CD4-positive, alpha-beta T cell (primary cell): Measurements from ENCODE around the gene ERGIC3. TPM values are rescaled to one million over a fixed set of nuclear protein-coding genes. Genes with fewer than 3 reads are reported as not detected.

Source experiments
- ATAC-seq: fragments of 200-7000 bp; cut with Tn5 transposase; one replicate; pipeline ENCODE4 v1.10.0; 2022; ENCODE audit warnings: mild to moderate bottlenecking; ENCODE audit not compliant: poor library complexity
- CTCF ChIA-PET: fragments of 350-600 bp; sonication (Branson Sonifier 250); formaldehyde crosslinking; loops from one replicate; lab custom pipeline; 2021; ENCODE audit warnings: antibody characterized with exemption, inconsistent platforms; lab: Charles Lee
- POLR2A ChIA-PET: fragments of 350-600 bp; sonication (Branson Sonifier 250); formaldehyde crosslinking; loops from one replicate; lab custom pipeline; 2021; ENCODE audit warnings: antibody characterized with exemption, inconsistent platforms; lab: Charles Lee
- DNase-seq, 14 experiments: peaks; one replicate each; pipeline ENCODE4 v3.0.0-alpha.2; 2013 to 2020; ENCODE audit warnings: mixed read lengths in 2 of 14
- H3K27ac ChIP-seq, 2 donors: one replicate each; pipeline versions ENCODE4 v1.5.1 to v1.7.0; 2013; ENCODE audit warnings: low read length in 2 of 2, low read depth in 1 of 2, mild to moderate bottlenecking in 1 of 2
- H3K27me3 ChIP-seq, 2 experiments: 1 replicate in 1 of 2; 2 replicates in 1 of 2; pipeline versions ENCODE4 v1.6.1 to v1.7.0; 2013; ENCODE audit warnings: low read length in 2 of 2, control low read depth in 1 of 2, mild to moderate bottlenecking in 1 of 2, moderate library complexity in 1 of 2; ENCODE audit not compliant: insufficient read depth in 2 of 2, control insufficient read depth in 1 of 2
- H3K36me3 ChIP-seq: one replicate; pipeline ENCODE4 v1.6.1; 2013; ENCODE audit warnings: low read length, control low read depth; ENCODE audit not compliant: insufficient read depth
- H3K4me1 ChIP-seq: one replicate; pipeline ENCODE4 v1.6.1; 2013; ENCODE audit warnings: low read length, control low read depth; ENCODE audit not compliant: insufficient read depth
- H3K4me3 ChIP-seq: one replicate; pipeline ENCODE4 v1.5.1; 2013; ENCODE audit warnings: mild to moderate bottlenecking, low read length, moderate library complexity
- H3K9me3 ChIP-seq, 2 experiments: 1 replicate in 1 of 2; 2 replicates in 1 of 2; pipeline versions ENCODE4 v1.6.1 to v1.7.0; 2013; ENCODE audit warnings: low read length in 2 of 2, mild to moderate bottlenecking in 2 of 2, control low read depth in 1 of 2, moderate library complexity in 1 of 2; ENCODE audit not compliant: control insufficient read depth in 1 of 2, insufficient read depth in 1 of 2
- H3K27ac Mint-ChIP-seq: one replicate; pipeline ENCODE4 v1.8.0; 2020; ENCODE audit warnings: mixed read lengths
- H3K27me3 Mint-ChIP-seq: one replicate; pipeline ENCODE4 v1.8.0; 2021; ENCODE audit warnings: mixed read lengths
- H3K36me3 Mint-ChIP-seq: one replicate; pipeline ENCODE4 v1.8.0; 2021; ENCODE audit warnings: low read depth, mixed read lengths
- H3K4me1 Mint-ChIP-seq: one replicate; pipeline ENCODE4 v1.8.0; 2021; ENCODE audit warnings: low read depth, mixed read lengths
- H3K4me3 Mint-ChIP-seq: one replicate; pipeline ENCODE4 v1.8.0; 2020; ENCODE audit warnings: mild to moderate bottlenecking, mixed read lengths
- H3K9me3 Mint-ChIP-seq: one replicate; pipeline ENCODE4 v1.8.0; 2020; ENCODE audit warnings: mixed read lengths
- intact Hi-C, 2 experiments: fragments of 100-400 bp; cut with DNase I in 1 of 2; cut with micrococcal nuclease in 1 of 2; formaldehyde crosslinking; loops; one replicate each; pipeline versions ENCODE4 v1.15.1 to v1.9.0; 2023 to 2025; cut with DNase I, micrococcal nuclease
- total RNA-seq, 174 experiments: library from RNA in 2 of 174; stranded (reverse) in 2 of 174; gene quantifications; one replicate each; pipeline ENCODE4 v1.2.3 and lab custom pipeline; 2021 to 2026
- TF ChIP-seq, protein P1 (sequence below): fragments of 200-600 bp; IDR thresholded peaks from one replicate; pipeline ENCODE4 v1.8.0; 2022; ENCODE audit warnings: antibody characterized with exemption, mild to moderate bottlenecking

Gene ERGIC3
- total RNA-seq, 2 experiments from 2014 or later: 144 to 146 TPM

DNA sequence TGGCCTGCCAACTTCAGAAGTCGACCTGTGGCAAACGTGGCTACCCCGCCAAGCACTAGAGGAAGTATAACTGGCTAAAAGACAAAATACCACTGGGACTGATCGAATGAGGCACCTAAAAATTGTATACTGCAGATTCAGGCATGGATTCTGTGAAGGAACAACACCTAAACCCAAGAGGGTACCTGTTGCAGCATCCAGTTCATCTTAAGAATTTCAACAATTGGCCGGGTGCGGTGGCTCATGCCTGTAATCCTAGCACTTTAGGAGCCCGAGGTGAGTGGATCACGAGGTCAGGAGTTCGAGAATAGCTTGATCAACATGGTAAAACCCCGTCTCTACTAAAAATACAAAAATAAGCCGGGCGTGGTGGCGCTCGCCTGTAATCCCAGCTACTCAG is 46.5 kb downstream of the ERGIC3 start:
- no peak overlapping the region for H3K4me3 Mint-ChIP-seq
- intact Hi-C loops: no loop called here
- Histone ChIP-seq H3K4me3 (no peak overlapping the region), H3K27me3 (no peaks in the 10 kb centered on the region), H3K36me3 (no peaks in the 10 kb centered on the region), H3K9me3 (no peaks in the 10 kb centered on the region), H3K27ac (no peak overlapping the region), H3K4me1 (no peaks in the 10 kb centered on the region)
- ChIA-PET CTCF (interaction anchor here (0.7 kb wide), 1 partner anchor 353 kb away, joined by 3 read pairs; no protein-coding TSS in a partner anchor), POLR2A (no interaction called here)
- ATAC-seq: no peak
- no peaks in the 10 kb centered on the region for H3K27me3 Mint-ChIP-seq
- TF ChIP-seq, protein P1, sequence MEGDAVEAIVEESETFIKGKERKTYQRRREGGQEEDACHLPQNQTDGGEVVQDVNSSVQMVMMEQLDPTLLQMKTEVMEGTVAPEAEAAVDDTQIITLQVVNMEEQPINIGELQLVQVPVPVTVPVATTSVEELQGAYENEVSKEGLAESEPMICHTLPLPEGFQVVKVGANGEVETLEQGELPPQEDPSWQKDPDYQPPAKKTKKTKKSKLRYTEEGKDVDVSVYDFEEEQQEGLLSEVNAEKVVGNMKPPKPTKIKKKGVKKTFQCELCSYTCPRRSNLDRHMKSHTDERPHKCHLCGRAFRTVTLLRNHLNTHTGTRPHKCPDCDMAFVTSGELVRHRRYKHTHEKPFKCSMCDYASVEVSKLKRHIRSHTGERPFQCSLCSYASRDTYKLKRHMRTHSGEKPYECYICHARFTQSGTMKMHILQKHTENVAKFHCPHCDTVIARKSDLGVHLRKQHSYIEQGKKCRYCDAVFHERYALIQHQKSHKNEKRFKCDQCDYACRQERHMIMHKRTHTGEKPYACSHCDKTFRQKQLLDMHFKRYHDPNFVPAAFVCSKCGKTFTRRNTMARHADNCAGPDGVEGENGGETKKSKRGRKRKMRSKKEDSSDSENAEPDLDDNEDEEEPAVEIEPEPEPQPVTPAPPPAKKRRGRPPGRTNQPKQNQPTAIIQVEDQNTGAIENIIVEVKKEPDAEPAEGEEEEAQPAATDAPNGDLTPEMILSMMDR: no peak
- H3K9me3 Mint-ChIP-seq: no peaks in the 10 kb centered on the region
- H3K36me3 Mint-ChIP-seq: no peaks in the 10 kb centered on the region
- no peak for DNase-seq
- no peaks in the 10 kb centered on the region for H3K4me1 Mint-ChIP-seq
- no peak overlapping the region for H3K27ac Mint-ChIP-seq

DNA sequence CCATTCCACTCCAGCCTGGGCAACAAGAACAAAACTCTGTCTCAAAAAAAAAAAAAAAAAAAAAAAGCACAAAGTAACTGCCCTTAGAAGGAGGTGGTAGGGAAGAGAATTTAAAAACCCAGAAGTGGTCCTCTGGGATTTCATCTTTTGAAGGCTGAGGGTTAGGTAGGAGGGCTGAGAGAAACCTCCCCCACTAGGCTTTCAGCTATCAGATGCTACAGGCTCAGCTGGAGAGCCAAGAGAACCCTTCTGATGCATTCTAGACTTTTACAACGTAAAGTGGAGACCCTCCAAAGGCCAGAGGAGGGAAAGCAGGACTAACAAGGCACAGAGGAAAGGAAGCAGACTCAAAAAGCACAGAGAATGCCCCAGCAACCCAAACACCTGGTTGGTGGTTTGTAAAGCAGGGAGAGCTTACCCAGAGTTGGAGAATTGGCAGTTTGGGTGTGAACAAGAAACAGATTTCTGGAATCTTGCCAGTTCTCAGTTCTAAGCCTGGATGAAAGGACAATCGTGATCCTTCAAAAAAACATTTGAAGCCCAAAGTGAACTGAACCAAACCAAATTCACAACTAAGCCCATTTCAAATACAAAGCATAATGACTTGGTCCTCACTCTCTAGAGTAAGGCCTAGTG is 50.6 kb downstream of the ERGIC3 start:
- Histone ChIP-seq H3K4me1 (no peaks in the 10 kb centered on the region), H3K9me3 (no peaks in the 10 kb centered on the region), H3K27ac (no peak overlapping the region), H3K36me3 (no peaks in the 10 kb centered on the region), H3K4me3 (no peak overlapping the region), H3K27me3 (no peaks in the 10 kb centered on the region)
- TF ChIP-seq, protein P1: no peak
- Mint-ChIP-seq H3K36me3 (no peaks in the 10 kb centered on the region), H3K27me3 (peaks cover 4% of the 10 kb centered on the region), H3K9me3 (no peaks in the 10 kb centered on the region), H3K27ac (no peak overlapping the region), H3K4me3 (no peak overlapping the region), H3K4me1 (no peaks in the 10 kb centered on the region)
- ATAC-seq (no peak), DNase-seq (no peak)
- intact Hi-C loops: no loop called here
- CTCF ChIA-PET: no interaction called here
- POLR2A ChIA-PET: no interaction called here

DNA sequence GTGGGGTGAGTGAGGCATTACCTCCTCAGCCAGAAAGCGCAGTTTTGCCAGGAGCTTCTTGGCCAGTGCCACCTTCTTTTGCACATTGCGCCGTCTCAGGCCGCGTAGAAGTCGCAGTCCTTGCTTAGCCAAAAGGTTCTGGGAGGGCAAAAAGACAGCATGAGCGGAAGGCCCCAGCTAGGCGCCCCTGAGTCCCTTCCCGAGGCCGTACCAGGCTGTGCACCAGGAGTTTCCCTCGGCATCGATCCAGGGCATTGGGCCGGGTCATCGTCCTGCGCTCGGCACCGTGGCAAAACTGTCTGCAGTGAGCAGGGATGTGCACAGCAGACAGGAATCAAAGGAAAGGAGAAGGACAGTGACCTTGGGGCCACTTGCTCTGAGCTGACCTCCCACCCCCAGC is 53.6 kb downstream of the ERGIC3 start:
- DNase-seq (no peak), ATAC-seq (no peak)
- no peak overlapping the region for H3K27ac Mint-ChIP-seq
- no peaks in the 10 kb centered on the region for H3K36me3 Mint-ChIP-seq
- H3K9me3 Mint-ChIP-seq: no peaks in the 10 kb centered on the region
- Histone ChIP-seq H3K9me3 (no peaks in the 10 kb centered on the region), H3K4me3 (no peak overlapping the region), H3K27me3 (peaks cover 0 to 7% of the 10 kb centered on the region in 2 experiments), H3K27ac (no peak overlapping the region), H3K36me3 (no peaks in the 10 kb centered on the region), H3K4me1 (peaks cover 1% of the 10 kb centered on the region)
- no peak overlapping the region for H3K4me3 Mint-ChIP-seq
- H3K4me1 Mint-ChIP-seq: no peaks in the 10 kb centered on the region
- intact Hi-C loops: no loop called here
- CTCF ChIA-PET: interaction anchor here (1.2 kb wide), 1 partner anchor 24 kb away, joined by 3 read pairs; no protein-coding TSS in a partner anchor
- peaks cover 9% of the 10 kb centered on the region for H3K27me3 Mint-ChIP-seq
- TF ChIP-seq, protein P1: no peak
- POLR2A ChIA-PET: interaction anchor here (0.5 kb wide), 1 partner anchor 180 kb away, joined by 5 read pairs; no protein-coding TSS in a partner anchor
